BJ (cell line): ENCODE results near the gene PSEN2. TPM values are rescaled to one million over a fixed set of nuclear protein-coding genes. Genes with fewer than 3 reads are reported as not detected.
A peak's percentile ranks its signal among the peaks of the same experiment; 100 is the strongest.

ENCODE experiments used
- CTCF ChIA-PET: fragments of 350-600 bp; formaldehyde crosslinking; extraction: SDS; loops from one replicate; lab custom pipeline; 2021; ENCODE audit warnings: antibody characterized with exemption, inconsistent platforms; lab: Yijun Ruan, JAX
- POLR2A ChIA-PET: fragments of 300-600 bp; sonication (Branson Sonifier 250); formaldehyde crosslinking; extraction: SDS; loops from one replicate; lab custom pipeline; 2021; ENCODE audit warnings: antibody characterized with exemption; lab: Charles Lee
- DNase-seq: peaks from one replicate; pipeline ENCODE4 v3.0.0-alpha.2; 2011; ENCODE audit warnings: low read depth
- H3K27me3 ChIP-seq: 2 replicates; pipeline ENCODE4 v1.6.0; 2011; ENCODE audit warnings: low read length; ENCODE audit not compliant: control insufficient read depth, insufficient read depth
- H3K36me3 ChIP-seq: 2 replicates; pipeline ENCODE4 v1.5.1; 2011; ENCODE audit warnings: low read length; ENCODE audit not compliant: control insufficient read depth, insufficient read depth
- H3K4me3 ChIP-seq: 2 replicates; pipeline ENCODE4 v1.5.1; 2011; ENCODE audit warnings: low read depth, mild to moderate bottlenecking, control low read depth, low read length
- CTCF ChIP-seq: IDR thresholded peaks from 2 replicates; pipeline ENCODE4 v1.5.1; 2011; ENCODE audit warnings: low read depth, mild to moderate bottlenecking, control low read depth, inconsistent platforms, low read length, moderate library complexity; ENCODE audit not compliant: insufficient read depth
- polyA plus RNA-seq: library from polyadenylated mRNA; depleted of rRNA; stranded (reverse); fragments of >200 nt; gene quantifications from 2 replicates; pipeline ENCODE4 v1.2.3, GENCODE V29; 2011

PSEN2 gene
- polyA plus RNA-seq, 1 experiment, result 32.1 TPM

DNA sequence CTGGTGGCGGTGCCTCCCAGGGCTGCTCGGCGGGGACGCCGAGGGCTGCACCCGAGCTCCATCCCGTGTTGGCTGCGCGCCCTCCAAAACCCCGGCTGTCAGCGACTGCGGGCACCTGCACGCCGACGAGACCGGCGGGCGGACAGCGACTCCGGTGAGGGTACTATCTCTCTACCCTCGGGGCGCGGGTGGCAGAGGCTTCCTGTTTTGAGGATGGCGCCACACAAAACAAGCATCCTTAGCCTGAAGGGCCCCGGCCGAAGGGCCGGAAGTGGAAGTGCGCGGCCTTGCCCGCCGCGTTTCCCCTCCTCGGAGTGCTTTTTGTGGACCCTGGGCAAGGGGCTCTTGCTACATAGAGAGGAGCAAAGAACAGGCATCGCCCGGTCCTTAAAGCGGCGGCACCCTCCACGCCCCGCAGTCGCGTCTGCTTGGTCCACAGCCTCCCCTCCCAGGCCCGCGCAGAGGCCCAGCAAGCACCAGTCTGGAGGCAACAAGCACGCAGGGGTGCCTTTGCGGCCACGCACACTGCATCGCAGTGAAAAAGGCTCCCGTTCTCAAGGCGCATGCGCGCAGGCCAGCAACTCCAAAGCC lies 69.1 kb downstream of the PSEN2 start:
- ChIA-PET CTCF (interaction anchor here (0.7 to 1.0 kb wide), 2 partner anchors 26 to 392 kb away, joined by 3 read pairs; no protein-coding TSS in a partner anchor), POLR2A (no interaction called here)
- 0 out of 2 replicates have a peak, but pooled peaks cover 2% of the 10 kb centered on the region for H3K27me3 ChIP-seq
- no peaks in the 10 kb centered on the region for H3K36me3 ChIP-seq
- DNase-seq, result no peak
- peak overlapping the region; percentile 69 for H3K4me3 ChIP-seq
- no peak for TF ChIP-seq CTCF

DNA sequence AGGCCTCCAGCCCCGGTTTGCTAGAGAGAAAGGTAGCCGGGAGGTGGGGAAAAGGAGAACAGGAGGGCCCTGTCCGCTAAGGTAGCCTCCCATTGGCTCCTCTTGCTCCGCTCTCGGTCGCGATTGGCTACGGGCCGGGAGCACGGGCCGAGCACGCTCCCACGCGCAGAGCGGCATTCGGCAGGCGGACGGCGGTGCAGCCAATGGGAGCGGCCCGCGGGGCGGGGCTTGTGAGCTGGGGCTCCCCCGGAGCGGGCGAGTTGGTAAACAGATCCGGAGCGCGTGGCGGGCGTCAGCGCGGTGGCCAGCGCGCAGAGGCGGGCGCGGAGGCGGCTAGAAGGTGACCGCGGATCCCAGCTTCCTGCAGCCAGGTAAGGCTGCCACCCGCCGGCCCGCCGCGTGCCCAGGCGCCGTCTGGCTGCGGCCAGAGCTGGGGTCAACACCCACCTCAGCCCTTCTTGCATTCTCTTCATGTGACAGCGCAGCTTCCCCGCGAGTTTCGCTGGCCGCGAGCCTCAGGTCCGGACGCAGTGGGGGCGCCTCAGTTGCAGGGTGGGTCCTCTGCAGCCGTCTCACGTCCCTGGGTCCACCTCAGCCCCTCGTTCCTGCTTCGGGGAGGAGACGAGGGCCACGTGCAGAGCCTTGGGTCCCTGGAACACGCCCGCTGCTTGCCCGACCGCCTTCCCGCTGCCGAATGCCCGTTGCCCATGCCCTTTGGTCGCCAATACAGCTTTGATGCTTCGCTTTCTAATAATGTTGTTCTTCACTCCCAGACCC lies 69.8 kb downstream of the PSEN2 start, which contains the start of gene COQ8A:
COQ8A (plus strand) TSS at position 266 of the 777 bp plus-strand sequence. CDS start 21,092 bp downstream, outside the sequence.
- Histone ChIP-seq H3K27me3 (0 out of 2 replicates have a peak, but pooled peaks cover 2% of the 10 kb centered on the region), H3K36me3 (no peaks in the 10 kb centered on the region), H3K4me3 (peak within 1 kb of the TSS; percentile 69)
- no peak for TF ChIP-seq CTCF
- POLR2A ChIA-PET, result interaction anchor here (0.6 kb wide), 1 partner anchor 287 kb away, joined by 8 read pairs; no protein-coding TSS in a partner anchor
- CTCF ChIA-PET, result interaction anchor here (0.6 to 1.0 kb wide), 2 partner anchors 393 to 409 kb away, joined by 3 to 5 read pairs; no protein-coding TSS in a partner anchor
- peak; percentile 97 for DNase-seq

DNA sequence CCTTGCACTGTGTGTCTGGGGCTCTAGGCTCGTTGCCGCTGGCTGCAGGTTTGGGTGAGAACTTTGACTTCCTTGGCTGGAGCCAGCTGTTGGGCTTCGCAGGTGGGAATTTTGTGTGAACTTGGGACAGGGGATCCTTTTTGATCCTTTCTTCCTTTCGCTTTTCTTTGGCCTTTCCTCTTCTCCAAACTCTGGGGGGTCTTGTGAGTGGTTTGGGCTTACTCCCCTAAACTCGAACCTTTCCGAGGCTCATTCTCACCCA lies 70.3 kb downstream of the PSEN2 start:
- POLR2A ChIA-PET, result no interaction called here
- Histone ChIP-seq H3K27me3 (0 out of 2 replicates have a peak, but pooled peaks cover 2% of the 10 kb centered on the region), H3K36me3 (no peaks in the 10 kb centered on the region), H3K4me3 (peak overlapping the region; percentile 69)
- no peak for DNase-seq
- CTCF ChIA-PET, result interaction anchor here (0.6 to 1.0 kb wide), 2 partner anchors 394 to 409 kb away, joined by 3 to 5 read pairs; no protein-coding TSS in a partner anchor
- TF ChIP-seq CTCF, result no peak

DNA sequence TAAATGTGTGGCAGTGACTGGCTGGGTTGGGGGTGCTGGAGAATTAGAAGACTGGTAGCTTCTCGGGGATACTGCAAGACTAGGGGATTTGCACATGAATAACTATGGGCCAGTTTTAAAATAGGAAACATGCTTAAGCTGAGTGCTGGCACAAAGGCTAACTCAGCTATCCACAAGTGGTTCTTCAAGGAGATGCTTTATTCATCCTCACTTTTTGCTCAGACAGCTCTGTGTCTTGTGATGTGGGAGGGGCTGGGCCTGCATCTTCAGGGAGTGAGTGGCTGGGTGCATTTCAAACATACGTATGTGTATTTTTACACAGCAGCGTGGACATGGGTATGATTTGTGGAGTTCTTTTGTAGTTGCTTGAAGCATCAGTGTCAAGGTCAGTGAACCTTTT lies 72.0 kb downstream of the PSEN2 start:
- DNase-seq, result no peak
- Histone ChIP-seq H3K4me3 (no peak overlapping the region), H3K27me3 (0 out of 2 replicates have a peak, but pooled peaks cover 2% of the 10 kb centered on the region), H3K36me3 (no peaks in the 10 kb centered on the region)
- ChIA-PET CTCF (no interaction called here), POLR2A (no interaction called here)
- no peak for TF ChIP-seq CTCF

DNA sequence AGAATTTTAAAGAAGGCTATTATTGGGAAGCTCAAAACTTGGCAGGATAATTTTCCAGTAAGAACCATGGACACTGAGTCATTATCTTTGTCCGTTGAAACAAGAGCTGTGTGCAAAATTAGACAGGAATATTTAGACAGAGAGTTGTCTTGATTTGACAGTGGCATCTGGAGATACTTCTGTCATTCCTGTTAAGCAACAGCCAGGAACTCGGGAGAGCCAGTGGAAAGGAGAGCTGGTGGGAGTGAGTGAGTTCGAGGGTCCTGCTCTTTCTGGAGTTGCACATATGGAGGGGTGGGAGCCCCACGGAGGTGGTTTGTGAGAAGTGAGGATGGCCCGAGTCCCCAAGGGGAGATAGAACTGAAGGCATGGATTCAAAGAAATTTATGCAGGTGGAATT lies 72.7 kb downstream of the PSEN2 start:
- no peak for TF ChIP-seq CTCF
- POLR2A ChIA-PET, result no interaction called here
- CTCF ChIA-PET, result no interaction called here
- H3K4me3 ChIP-seq, result no peak overlapping the region
- H3K36me3 ChIP-seq, result no peaks in the 10 kb centered on the region
- no peak for DNase-seq
- 0 out of 2 replicates have a peak, but pooled peaks cover 2% of the 10 kb centered on the region for H3K27me3 ChIP-seq
